Measurements from ENCODE around the gene HTR3B. TPM values are rescaled to one million over a fixed set of nuclear protein-coding genes. Genes with fewer than 3 reads are reported as not detected.

HTR3B gene
- polyA plus RNA-seq, 1 donor from 2014 or later, result not detected

- H3K9me3 ChIP-seq (ENCODE audit: low read length), result no peaks in the 10 kb centered on the region
- H3K4me3 ChIP-seq (ENCODE audit: low read length), result no peak overlapping the region
- H3K27ac ChIP-seq (ENCODE audit: low read length), result no peak overlapping the region
- no peaks in the 10 kb centered on the region for H3K9me2 ChIP-seq (ENCODE audit: insufficient read depth, low read length)
- H2AFZ ChIP-seq (ENCODE audit: low read depth, low read length), result no peak overlapping the region
- H4K20me1 ChIP-seq (ENCODE audit: insufficient read depth), result no peaks in the 10 kb centered on the region
- no peak overlapping the region for H3K4me2 ChIP-seq (ENCODE audit: low read length)
- H3F3A ChIP-seq (ENCODE audit: insufficient read depth, low read length, poor library complexity, severe bottlenecking), result no peaks in the 10 kb centered on the region
- H3K36me3 ChIP-seq (ENCODE audit: insufficient read depth, low read length), result no peaks in the 10 kb centered on the region
- no peak overlapping the region for H3K9ac ChIP-seq (ENCODE audit: low read length)
- no peaks in the 10 kb centered on the region for H3K79me2 ChIP-seq (replicated peaks; ENCODE audit: insufficient read depth, low read length)
- H3K27me3 ChIP-seq (ENCODE audit: insufficient read depth, low read depth, low read length), result no peaks in the 10 kb centered on the region
- TF ChIP-seq CTCF (IDR thresholded peaks at IDR 0.05; ENCODE audit: poor library complexity, severe bottlenecking) (no peak), EZH2 (IDR thresholded peaks at IDR 0.05; ENCODE audit: borderline replicate concordance, insufficient read depth, low read length, poor library complexity, severe bottlenecking) (no peak), EP300 (conservative IDR thresholded peaks at IDR 0.05; ENCODE audit: poor library complexity, severe bottlenecking) (no peak), MXI1 (conservative IDR thresholded peaks at IDR 0.05; ENCODE audit: poor library complexity, severe bottlenecking) (no peak), RAD21 (conservative IDR thresholded peaks at IDR 0.05) (no peak), REST (IDR thresholded peaks at IDR 0.05; ENCODE audit: borderline replicate concordance) (no peak), TAF1 (IDR thresholded peaks at IDR 0.05; ENCODE audit: low read depth) (no peak), SMC3 (conservative IDR thresholded peaks at IDR 0.05; ENCODE audit: poor library complexity) (no peak), POLR2AphosphoS5 (IDR thresholded peaks at IDR 0.05) (no peak)
Measured at GRCh38 chr11:113967361-113967760, 62.8 kb downstream of the HTR3B start.

- Histone ChIP-seq H2AFZ (ENCODE audit: low read depth, low read length) (no peak overlapping the region), H3K79me2 (replicated peaks; ENCODE audit: insufficient read depth, low read length) (no peaks in the 10 kb centered on the region), H3K9me2 (ENCODE audit: insufficient read depth, low read length) (no peaks in the 10 kb centered on the region), H3K4me3 (ENCODE audit: low read length) (no peak overlapping the region), H3K4me2 (ENCODE audit: low read length) (no peak overlapping the region), H3K27ac (ENCODE audit: low read length) (no peak overlapping the region), H3K9me3 (ENCODE audit: low read length) (no peaks in the 10 kb centered on the region), H3K36me3 (ENCODE audit: insufficient read depth, low read length) (no peaks in the 10 kb centered on the region), H3F3A (ENCODE audit: insufficient read depth, low read length, poor library complexity, severe bottlenecking) (no peaks in the 10 kb centered on the region), H3K9ac (ENCODE audit: low read length) (no peak overlapping the region), H3K27me3 (ENCODE audit: insufficient read depth, low read depth, low read length) (no peaks in the 10 kb centered on the region), H4K20me1 (ENCODE audit: insufficient read depth) (no peaks in the 10 kb centered on the region)
- no peak for TF ChIP-seq SMC3 (conservative IDR thresholded peaks at IDR 0.05; ENCODE audit: poor library complexity)
- TF ChIP-seq EZH2 (IDR thresholded peaks at IDR 0.05; ENCODE audit: borderline replicate concordance, insufficient read depth, low read length, poor library complexity, severe bottlenecking), result no peak
- TF ChIP-seq MXI1 (conservative IDR thresholded peaks at IDR 0.05; ENCODE audit: poor library complexity, severe bottlenecking), result no peak
- no peak for TF ChIP-seq EP300 (conservative IDR thresholded peaks at IDR 0.05; ENCODE audit: poor library complexity, severe bottlenecking)
- TF ChIP-seq POLR2AphosphoS5 (IDR thresholded peaks at IDR 0.05), result no peak
- no peak for TF ChIP-seq TAF1 (IDR thresholded peaks at IDR 0.05; ENCODE audit: low read depth)
Measured at GRCh38 chr11:113971506-113972195, 67.1 kb downstream of the HTR3B start.

Data from neural cell (in vitro differentiated cells).